ENCODE results near the gene BEST4.
A peak's percentile ranks its signal among the peaks of the same experiment; 100 is the strongest.
"Not testable (repeated sequence)": the region's sequence is repeated elsewhere in the genome, so short reads cannot be mapped to it uniquely, and the experiment has no call there.

BEST4 gene

GRCh38 chr1:44788120-44788860 is at the start of gene BEST4:
BEST4 (minus strand) TSS chr1:44788170; CDS start chr1:44787705, 465 bp downstream.
- DNase-seq, result no peak

DNA sequence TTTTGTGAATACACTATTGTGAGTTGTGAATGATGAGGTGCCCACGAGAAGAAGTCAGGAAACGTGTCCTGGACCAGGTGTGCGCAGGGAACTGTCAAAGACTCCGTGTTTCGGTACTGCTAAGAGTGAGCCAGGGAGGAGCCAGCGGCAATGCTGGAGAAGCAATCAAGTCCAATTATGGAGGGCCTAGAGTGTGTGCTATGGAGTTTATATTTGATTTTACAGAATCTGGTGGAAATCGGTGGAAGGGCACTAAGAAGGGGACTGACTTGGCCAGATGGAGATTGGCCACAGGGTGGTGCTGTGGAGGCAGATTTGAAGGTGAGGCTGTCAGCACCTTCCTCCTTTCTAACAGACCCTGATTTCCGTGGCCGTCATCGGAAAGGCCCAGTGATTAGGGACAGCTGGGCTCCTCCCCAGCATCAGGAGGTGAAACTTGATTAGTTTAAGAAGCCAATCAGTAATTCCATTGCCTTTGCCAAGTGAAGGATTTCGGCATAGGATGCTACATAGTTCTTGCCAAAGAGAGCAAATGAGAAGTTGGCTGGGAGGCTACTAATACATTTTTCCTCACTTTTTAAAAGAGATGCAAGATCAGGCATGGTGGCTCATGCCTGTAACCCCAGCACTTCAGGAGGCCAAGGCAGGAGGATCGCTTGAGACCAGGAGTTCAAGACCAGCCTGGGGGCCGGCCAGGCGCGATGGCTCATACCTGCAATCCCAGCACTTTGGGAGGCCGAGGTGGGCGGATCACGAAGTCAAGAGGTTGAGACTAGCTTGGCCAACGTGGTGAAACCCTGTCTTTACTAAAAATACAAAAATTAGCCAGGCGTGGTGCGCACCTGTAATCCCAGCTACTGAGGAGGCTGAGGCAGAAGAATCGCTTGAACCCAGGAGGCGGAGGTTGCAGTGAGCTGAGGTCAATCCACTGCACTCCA is 48.0 kb upstream of the BEST4 start:
- DNase-seq, result peak; percentile 71

- no peak for DNase-seq
These were observed 46.4 kb upstream of the BEST4 start for GRCh38 chr1:44834328-44834727.

- no peak for DNase-seq
These were observed 44.2 kb upstream of the BEST4 start for GRCh38 chr1:44832056-44832705.

DNA sequence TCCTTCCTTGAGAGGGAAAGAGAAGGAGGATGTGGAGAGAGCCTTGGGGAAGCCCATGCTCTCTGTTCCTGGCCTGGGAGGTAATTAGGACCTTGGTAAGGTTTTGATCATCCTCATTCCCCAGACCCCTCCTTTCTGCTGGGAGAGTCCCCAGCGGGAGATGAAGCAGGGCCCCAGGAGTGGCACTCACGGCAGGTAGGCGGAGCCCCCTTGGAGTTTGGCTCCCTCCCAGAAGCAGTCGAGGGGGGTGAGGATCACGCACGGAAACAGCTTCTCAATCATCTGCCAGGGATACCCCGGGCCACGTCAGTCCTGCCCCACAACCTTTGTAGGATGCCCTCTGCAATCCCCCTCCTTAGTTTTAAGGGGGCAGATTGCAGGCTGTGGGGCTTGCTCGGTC is 43.5 kb upstream of the BEST4 start:
- no peak for DNase-seq

- no peak for DNase-seq
These were observed 42.9 kb upstream of the BEST4 start for GRCh38 chr1:44830900-44831304.

DNA sequence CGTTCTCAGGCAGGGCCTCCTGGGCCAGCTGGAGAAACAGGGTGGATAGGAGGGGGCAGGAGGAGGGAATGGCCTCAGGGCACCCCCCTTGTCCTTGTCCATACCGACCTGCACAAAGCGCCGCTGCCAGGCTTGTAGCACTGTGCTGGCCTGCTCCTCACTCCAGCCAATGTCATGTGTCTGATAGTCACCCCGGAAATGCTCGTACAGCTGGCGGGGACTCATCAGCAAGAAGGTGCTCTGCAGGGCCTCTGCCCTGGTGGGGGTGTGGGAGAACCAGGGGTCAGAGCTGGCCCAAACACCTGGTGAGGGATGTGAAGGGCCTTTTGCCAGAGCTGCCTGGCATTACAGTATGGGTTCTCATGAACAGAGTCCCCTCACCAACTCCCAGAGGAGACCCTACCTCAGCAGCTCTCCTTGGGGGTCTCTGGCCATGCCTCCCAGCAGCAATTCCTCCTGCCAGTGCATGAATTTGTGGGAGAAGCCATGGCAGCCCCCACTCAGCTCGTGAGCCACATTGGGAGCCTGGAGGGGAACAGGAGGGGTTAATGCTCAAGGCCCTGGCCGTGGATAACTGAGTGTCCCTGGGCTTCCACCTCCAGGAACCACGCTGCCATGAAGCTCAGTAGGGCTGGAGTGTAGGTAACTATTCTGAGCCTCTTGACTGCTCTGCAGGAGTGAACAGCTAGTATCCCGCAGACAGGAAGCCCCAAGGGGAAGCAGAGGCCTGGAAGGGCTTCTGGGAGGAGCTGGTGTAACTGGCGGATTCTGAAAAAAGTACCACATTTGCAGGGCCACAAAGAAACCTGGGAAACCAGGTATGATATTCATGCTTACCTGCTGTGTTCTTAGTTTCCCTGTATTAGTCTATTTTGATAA is 41.8 kb upstream of the BEST4 start:
- DNase-seq, result no peak

GRCh38 chr1:44828841-44829440 is 41.0 kb upstream of the BEST4 start:
- no peak for DNase-seq

DNA sequence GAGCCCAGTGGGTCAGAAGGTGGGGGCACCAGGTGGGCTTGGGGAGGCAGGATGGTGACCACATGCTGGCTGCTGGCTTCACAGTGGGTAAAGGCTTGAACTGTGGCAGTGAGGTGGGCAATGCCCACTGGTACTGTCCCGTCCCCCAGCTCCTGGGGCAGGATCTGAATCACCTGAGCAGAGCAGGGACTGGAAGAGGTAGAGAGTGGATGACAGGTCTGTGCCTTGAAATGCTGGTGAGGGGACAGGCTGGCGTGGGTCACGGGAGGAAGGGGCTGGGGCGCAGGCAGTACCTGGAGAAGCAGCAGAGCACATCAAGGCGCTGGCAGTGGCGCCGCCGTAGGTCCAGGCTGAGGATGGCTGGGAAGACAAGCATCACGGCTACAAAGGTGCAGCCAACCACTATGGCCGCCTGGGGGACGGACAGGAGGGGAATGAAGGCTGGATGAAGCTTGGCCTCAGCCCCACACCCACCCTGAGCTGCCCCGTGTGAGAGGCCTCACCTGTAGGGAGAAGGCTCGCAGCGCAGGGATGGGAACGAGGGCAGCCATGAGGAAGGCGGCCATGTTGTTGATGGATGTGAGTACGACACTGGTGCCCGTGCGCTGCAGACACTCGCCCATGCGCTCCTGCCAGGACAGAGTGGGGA is 40.2 kb upstream of the BEST4 start:
- DNase-seq, result no peak

DNA sequence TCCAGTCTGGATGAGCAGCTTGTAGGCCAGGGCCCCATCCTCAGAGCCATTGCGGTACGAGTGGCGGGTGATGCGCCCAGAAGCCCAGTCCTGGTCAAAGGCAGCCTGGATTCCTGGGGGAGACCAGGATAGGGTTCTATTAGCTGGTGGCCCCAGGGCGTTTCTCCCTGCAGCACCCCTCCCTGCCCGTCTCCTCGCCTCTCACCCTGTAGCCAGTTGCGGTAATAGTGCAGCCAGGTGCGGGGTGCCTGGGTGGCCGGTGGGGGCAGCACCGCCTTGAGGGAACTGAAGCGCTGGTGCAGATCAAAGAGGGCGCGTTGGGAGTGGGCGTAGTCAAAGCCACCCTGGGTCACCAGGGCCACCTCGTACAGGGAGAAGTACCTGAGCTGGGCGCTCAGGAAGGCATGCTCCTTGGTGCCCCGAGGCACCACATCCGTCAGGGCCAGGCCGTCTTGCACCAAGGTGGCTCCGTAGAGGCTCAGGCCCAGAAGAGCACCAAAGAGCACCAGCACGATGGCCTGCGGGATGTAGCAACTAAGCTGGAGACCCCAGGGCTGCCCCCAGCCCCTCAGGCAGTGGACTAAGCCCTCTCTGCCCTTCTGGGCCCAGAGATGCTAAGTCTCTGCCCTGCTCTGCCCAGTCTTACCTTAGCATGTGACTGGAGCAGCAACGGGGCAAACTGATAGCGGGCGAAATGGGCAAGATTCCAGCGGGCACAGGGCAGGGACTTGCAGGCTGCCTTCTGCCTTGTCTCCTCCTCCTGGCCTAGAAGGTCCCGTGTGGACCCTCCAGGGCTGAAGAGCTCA is 39.4 kb upstream of the BEST4 start:
- no peak for DNase-seq

- DNase-seq, result no peak
These were observed 38.6 kb upstream of the BEST4 start for GRCh38 chr1:44826375-44827196.

GRCh38 chr1:44824392-44824791 is 36.4 kb upstream of the BEST4 start:
- not testable (repeated sequence) for DNase-seq

DNA sequence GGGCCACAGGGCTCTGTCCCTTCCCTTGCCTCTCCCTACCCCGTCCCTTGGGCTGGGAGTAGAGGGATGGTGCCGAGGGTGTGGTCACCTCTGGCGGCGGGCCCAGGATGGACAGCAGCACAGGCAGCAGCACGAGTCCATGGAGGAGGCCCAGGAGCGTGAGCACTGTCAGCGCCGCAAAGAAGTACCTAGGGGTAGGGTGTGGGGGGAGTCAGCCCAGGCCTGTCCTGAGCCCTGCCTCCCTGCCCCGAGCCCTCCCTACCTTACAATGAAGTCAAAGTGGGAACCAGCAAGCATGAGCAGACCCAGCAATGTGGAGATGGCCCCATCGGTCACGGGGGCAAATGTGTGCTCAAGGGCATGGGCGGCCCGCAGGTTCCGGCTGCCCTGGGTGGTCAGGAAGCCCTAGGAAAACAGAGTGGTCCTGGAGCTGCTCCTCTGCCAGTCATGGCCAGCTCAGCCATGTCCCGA is 35.0 kb upstream of the BEST4 start:
- DNase-seq, result no peak

DNA sequence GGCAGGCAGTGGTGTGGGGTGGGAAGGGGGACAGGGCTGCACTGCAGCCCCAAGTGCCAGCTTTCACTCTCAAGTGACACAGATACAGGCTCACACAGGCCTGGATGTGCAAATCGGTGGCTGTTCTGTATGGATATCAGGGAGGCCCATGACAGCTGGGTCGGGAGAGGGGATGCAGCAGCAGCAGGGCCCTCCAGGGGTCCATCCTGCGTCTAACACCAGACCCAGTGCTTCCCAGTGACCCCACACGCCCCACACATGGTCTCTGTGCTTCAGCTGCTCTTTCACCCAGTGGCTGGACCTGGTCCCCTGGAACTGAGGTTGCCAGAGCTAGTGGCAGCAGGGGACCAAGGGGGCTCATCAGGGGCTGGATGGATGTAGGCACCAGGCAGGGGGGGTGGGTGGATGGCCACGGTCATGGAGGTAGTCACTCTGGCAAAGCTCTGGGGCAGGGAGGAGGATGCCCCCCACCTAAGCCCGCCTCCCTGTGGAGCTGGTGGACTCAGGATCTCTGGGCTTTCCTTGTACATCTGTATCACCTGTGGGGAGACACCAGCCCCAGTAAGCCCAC is 34.2 kb upstream of the BEST4 start:
- DNase-seq, result no peak

GRCh38 chr1:44821240-44821715 is 33.3 kb upstream of the BEST4 start:
- DNase-seq, result no peak

- no peak for DNase-seq
These were observed 32.6 kb upstream of the BEST4 start for GRCh38 chr1:44820328-44821239.

DNA sequence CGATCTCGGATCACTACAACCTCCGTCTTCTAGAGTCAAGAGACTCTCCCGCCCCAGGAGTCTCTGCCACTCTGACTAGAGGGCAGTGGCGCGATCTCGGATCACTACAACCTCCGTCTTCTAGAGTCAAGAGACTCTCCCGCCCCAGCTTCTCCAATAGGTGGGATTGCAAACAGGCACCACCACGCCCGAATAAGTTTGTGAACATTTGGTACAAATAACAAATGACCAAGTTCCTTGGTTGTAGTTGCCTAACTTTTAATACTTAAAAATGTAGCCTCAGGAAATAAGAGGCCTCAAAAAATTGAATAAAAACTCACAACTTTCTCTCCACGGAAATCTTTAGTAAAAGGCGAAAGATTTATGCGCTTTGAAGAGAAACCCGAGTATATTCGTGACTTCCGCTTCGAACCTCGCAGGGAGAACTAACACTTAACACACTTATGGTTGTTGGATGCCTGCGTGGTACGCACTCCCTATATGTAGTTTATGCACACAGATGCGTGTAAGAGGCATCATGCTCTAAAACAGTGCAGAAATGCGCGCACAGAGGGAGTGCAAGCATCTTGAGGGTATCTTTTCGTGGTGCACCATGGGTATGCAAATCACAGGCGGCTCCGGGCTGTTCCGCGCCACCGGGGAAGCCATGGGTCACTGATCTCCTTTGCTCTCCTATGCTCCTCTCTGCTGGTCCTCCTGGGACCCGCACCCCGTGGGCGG is 31.8 kb upstream of the BEST4 start:
- peak; percentile 98 for DNase-seq
